H9 (cell line): ENCODE measurements around the gene INTS6. TPM values are rescaled to one million over a fixed set of nuclear protein-coding genes. Genes with fewer than 3 reads are reported as not detected.

Source experiments
- DNase-seq: peaks from one replicate; pipeline ENCODE4 v3.0.0-alpha.2; 2017
- H2AFZ ChIP-seq: one replicate; pipeline ENCODE4 v1.6.1; 2013; ENCODE audit warnings: mild to moderate bottlenecking, low read length, control low read depth, moderate library complexity
- H2AK5ac ChIP-seq: 2 replicates; pipeline ENCODE4 v1.6.1; 2013; ENCODE audit warnings: low read length, control low read depth, mixed read lengths; ENCODE audit not compliant: insufficient read length
- H2BK120ac ChIP-seq: one replicate; pipeline ENCODE4 v1.6.1; 2013; ENCODE audit warnings: low read depth, mild to moderate bottlenecking, low read length, control low read depth, inconsistent platforms; ENCODE audit not compliant: poor library complexity, severe bottlenecking
- H2BK12ac ChIP-seq: 2 replicates; pipeline ENCODE4 v1.6.1; 2013; ENCODE audit warnings: low read length, control low read depth, mixed read lengths, low read depth; ENCODE audit not compliant: insufficient read length
- H2BK15ac ChIP-seq: 2 replicates; pipeline ENCODE4 v1.6.1; 2013; ENCODE audit warnings: low read depth, low read length, control low read depth
- H2BK20ac ChIP-seq: one replicate; pipeline ENCODE4 v1.6.1; 2013; ENCODE audit warnings: low read depth, mild to moderate bottlenecking, low read length, control low read depth, inconsistent platforms; ENCODE audit not compliant: poor library complexity, severe bottlenecking
- H2BK5ac ChIP-seq: 2 replicates; pipeline ENCODE4 v1.6.1; 2013; ENCODE audit warnings: low read length, control low read depth, mixed read lengths; ENCODE audit not compliant: insufficient read length
- H3K14ac ChIP-seq: 2 replicates; pipeline ENCODE4 v1.6.1; 2013; ENCODE audit warnings: low read length, control low read depth; ENCODE audit not compliant: insufficient read depth
- H3K18ac ChIP-seq: 2 replicates; pipeline ENCODE4 v1.6.1; 2013; ENCODE audit warnings: low read depth, mild to moderate bottlenecking, mixed read lengths, low read length, control low read depth; ENCODE audit not compliant: insufficient read length
- H3K23ac ChIP-seq: 2 replicates; pipeline ENCODE4 v1.6.1; 2013; ENCODE audit warnings: low read length, control low read depth, mixed read lengths, low read depth; ENCODE audit not compliant: insufficient read length
- H3K23me2 ChIP-seq: 2 replicates; pipeline ENCODE4 v1.6.1; 2013; ENCODE audit warnings: low read depth, mild to moderate bottlenecking, mixed read lengths, low read length, control low read depth; ENCODE audit not compliant: insufficient read length, poor library complexity, severe bottlenecking
- H3K27ac ChIP-seq: 2 replicates; pipeline ENCODE4 v1.5.1; 2013; ENCODE audit warnings: low read length, control low read depth, mixed read lengths, low read depth; ENCODE audit not compliant: insufficient read length
- H3K27me3 ChIP-seq: 2 replicates; pipeline ENCODE4 v1.6.1; 2013; ENCODE audit warnings: low read length, control low read depth, inconsistent platforms; ENCODE audit not compliant: insufficient read depth
- H3K4ac ChIP-seq: 2 replicates; pipeline ENCODE4 v1.6.1; 2013; ENCODE audit warnings: low read depth, mild to moderate bottlenecking, control low read depth, inconsistent platforms, low read length, moderate library complexity
- H3K4me1 ChIP-seq: 2 replicates; pipeline ENCODE4 v1.6.1; 2013; ENCODE audit warnings: low read length, control low read depth, inconsistent platforms; ENCODE audit not compliant: insufficient read depth
- H3K4me2 ChIP-seq: 2 replicates; pipeline ENCODE4 v1.6.1; 2013; ENCODE audit warnings: low read length, control low read depth, mixed read lengths; ENCODE audit not compliant: insufficient read length, insufficient read depth
- H3K56ac ChIP-seq: 2 replicates; pipeline ENCODE4 v1.6.1; 2013; ENCODE audit warnings: low read depth, mild to moderate bottlenecking, mixed read lengths, low read length, control low read depth; ENCODE audit not compliant: insufficient read length
- H3K79me1 ChIP-seq: 2 replicates; pipeline ENCODE4 v1.6.1; 2013; ENCODE audit warnings: low read depth, mild to moderate bottlenecking, moderate library complexity, low read length, control low read depth, inconsistent platforms; ENCODE audit not compliant: insufficient read depth, poor library complexity, severe bottlenecking
- H3K79me2 ChIP-seq: 2 replicates; pipeline ENCODE4 v1.6.1; 2013; ENCODE audit warnings: low read length, control low read depth, inconsistent platforms; ENCODE audit not compliant: insufficient read depth
- H3K9ac ChIP-seq: 2 replicates; pipeline ENCODE4 v1.6.1; 2013; ENCODE audit warnings: low read length, control low read depth, mixed read lengths; ENCODE audit not compliant: insufficient read length; ENCODE audit errors: extremely low read depth
- H3K9me3 ChIP-seq: one replicate; pipeline ENCODE4 v1.6.1; 2013; ENCODE audit warnings: low read depth, low read length, inconsistent platforms; ENCODE audit not compliant: control insufficient read depth
- H3T11ph ChIP-seq: one replicate; pipeline ENCODE4 v1.6.1; 2013; ENCODE audit warnings: mild to moderate bottlenecking, low read length, control low read depth, inconsistent platforms
- H4K20me1 ChIP-seq: one replicate; pipeline ENCODE4 v1.6.1; 2013; ENCODE audit not compliant: control insufficient read depth, insufficient read length, insufficient read depth
- H4K5ac ChIP-seq: 2 replicates; pipeline ENCODE4 v1.6.1; 2013; ENCODE audit warnings: low read depth, mild to moderate bottlenecking, mixed read lengths, low read length, control low read depth; ENCODE audit not compliant: insufficient read length
- H4K8ac ChIP-seq: replicated peaks from 2 replicates; pipeline ENCODE4 v1.6.1; 2013; ENCODE audit warnings: low read length, control low read depth, mixed read lengths, low read depth; ENCODE audit not compliant: insufficient read length
- H4K91ac ChIP-seq: 2 replicates; pipeline ENCODE4 v1.6.1; 2013; ENCODE audit warnings: low read depth, mild to moderate bottlenecking, moderate library complexity, mixed read lengths, low read length, control low read depth; ENCODE audit not compliant: insufficient read length
- H3K27ac Mint-ChIP-seq, 3 experiments: 2 replicates in 2 of 3; 3 replicates in 1 of 3; pipeline ENCODE4 v1.8.0; 2020 to 2021; ENCODE audit warnings: mixed read lengths in 3 of 3, mild to moderate bottlenecking in 1 of 3, moderate library complexity in 1 of 3
- H3K27me3 Mint-ChIP-seq: 2 replicates; pipeline ENCODE4 v1.8.0; 2021; ENCODE audit warnings: low read depth, mild to moderate bottlenecking, moderate library complexity, mixed read lengths
- H3K36me3 Mint-ChIP-seq, 3 experiments: 2 replicates in 2 of 3; 3 replicates in 1 of 3; pipeline ENCODE4 v1.8.0; 2020 to 2021; ENCODE audit warnings: low read depth in 3 of 3, mixed read lengths in 3 of 3; ENCODE audit not compliant: insufficient read depth in 1 of 3
- H3K4me1 Mint-ChIP-seq, 2 experiments: 2 replicates each; pipeline ENCODE4 v1.8.0; 2020; ENCODE audit warnings: mixed read lengths in 2 of 2
- H3K4me3 Mint-ChIP-seq, 2 experiments: 2 replicates in 1 of 2; 3 replicates in 1 of 2; pipeline ENCODE4 v1.8.0; 2020 to 2021; ENCODE audit warnings: mild to moderate bottlenecking in 2 of 2, mixed read lengths in 2 of 2, moderate library complexity in 1 of 2
- H3K9me3 Mint-ChIP-seq, 2 experiments: 2 replicates in 1 of 2; 3 replicates in 1 of 2; pipeline ENCODE4 v1.8.0; 2020; ENCODE audit warnings: mild to moderate bottlenecking in 2 of 2, mixed read lengths in 2 of 2, moderate library complexity in 1 of 2
- WGBS: extraction: QIAGEN DNeasy Blood & Tissue Kit; methylation state at CpG from one replicate; pipeline ENCODE4 v1.1.7; 2013; ENCODE audit warnings: missing lambda C conversion rate, low lambda C conversion rate, mixed read lengths; ENCODE audit not compliant: insufficient read length; ENCODE audit errors: extremely low coverage; 5-methylcytosine and 5-hydroxymethylcytosine counted together
- total RNA-seq: library from RNA; stranded (reverse); gene quantifications from 2 replicates; pipeline ENCODE4 v1.2.1, GENCODE V29; 2021
- TF ChIP-seq, protein P1 (sequence below): fragments of 200-600 bp; sonication (generic); conservative IDR thresholded peaks from 3 replicates; pipeline ENCODE4 v1.8.0; 2021; ENCODE audit warnings: antibody characterized with exemption, mild to moderate bottlenecking

Gene INTS6
- total RNA-seq, 1 experiment from 2014 or later = 61.2 TPM

DNA sequence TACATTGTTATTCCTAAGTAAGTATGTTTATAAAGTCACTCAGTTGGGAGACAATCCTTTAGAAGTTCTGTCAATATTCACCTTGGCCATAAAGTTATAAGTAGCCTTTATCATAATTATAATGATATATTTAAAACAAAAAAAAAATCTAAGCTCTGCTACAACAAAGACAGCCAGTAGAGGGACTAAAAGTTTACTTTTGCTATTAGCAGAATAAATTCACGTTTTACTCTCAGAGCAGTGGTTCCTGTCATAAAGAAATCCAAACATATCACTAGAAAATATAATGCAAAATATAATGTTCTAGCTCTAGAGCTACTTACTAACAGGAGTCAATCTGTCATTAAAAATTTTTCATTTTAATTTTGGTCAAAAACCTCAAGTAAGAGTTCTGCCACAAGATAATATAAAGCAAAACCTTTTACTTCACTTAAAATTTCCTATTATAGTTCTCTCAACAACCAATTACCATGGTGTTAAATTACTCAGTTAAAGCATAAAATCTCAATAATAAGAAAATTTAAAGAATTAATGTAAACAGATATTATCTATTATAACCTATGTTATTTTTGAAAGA, 17.7 kb downstream of the INTS6 start:
- Histone ChIP-seq H3K4me2 (no peak overlapping the region), H2BK5ac (no peak overlapping the region), H3K4ac (no peak overlapping the region), H3K79me2 (no peaks in the 10 kb centered on the region), H4K91ac (no peak overlapping the region), H4K8ac (no peak overlapping the region), H2BK120ac (no peak overlapping the region), H4K5ac (no peak overlapping the region), H3K9ac (no peak overlapping the region), H2BK20ac (no peak overlapping the region), H4K20me1 (no peaks in the 10 kb centered on the region), H2AFZ (no peak overlapping the region), H2AK5ac (no peak overlapping the region), H3K79me1 (no peaks in the 10 kb centered on the region), H3K27me3 (no peaks in the 10 kb centered on the region), H3T11ph (no peak overlapping the region), H2BK15ac (no peak overlapping the region), H3K14ac (no peak overlapping the region), H3K18ac (no peak overlapping the region), H3K9me3 (no peaks in the 10 kb centered on the region), H2BK12ac (no peak overlapping the region), H3K56ac (no peak overlapping the region), H3K23me2 (no peaks in the 10 kb centered on the region), H3K4me1 (no peaks in the 10 kb centered on the region), H3K27ac (no peak overlapping the region), H3K23ac (no peak overlapping the region)
- no CpG with 5 or more reads among the region's 1 CpG for WGBS
- TF ChIP-seq, protein P1, sequence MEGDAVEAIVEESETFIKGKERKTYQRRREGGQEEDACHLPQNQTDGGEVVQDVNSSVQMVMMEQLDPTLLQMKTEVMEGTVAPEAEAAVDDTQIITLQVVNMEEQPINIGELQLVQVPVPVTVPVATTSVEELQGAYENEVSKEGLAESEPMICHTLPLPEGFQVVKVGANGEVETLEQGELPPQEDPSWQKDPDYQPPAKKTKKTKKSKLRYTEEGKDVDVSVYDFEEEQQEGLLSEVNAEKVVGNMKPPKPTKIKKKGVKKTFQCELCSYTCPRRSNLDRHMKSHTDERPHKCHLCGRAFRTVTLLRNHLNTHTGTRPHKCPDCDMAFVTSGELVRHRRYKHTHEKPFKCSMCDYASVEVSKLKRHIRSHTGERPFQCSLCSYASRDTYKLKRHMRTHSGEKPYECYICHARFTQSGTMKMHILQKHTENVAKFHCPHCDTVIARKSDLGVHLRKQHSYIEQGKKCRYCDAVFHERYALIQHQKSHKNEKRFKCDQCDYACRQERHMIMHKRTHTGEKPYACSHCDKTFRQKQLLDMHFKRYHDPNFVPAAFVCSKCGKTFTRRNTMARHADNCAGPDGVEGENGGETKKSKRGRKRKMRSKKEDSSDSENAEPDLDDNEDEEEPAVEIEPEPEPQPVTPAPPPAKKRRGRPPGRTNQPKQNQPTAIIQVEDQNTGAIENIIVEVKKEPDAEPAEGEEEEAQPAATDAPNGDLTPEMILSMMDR = peak; percentile 69
- Mint-ChIP-seq H3K36me3 (peaks cover 3 to 23% (median 6%) of the 10 kb centered on the region in 3 experiments; a peak in 6 of 7 replicates), H3K4me1 (peaks cover 27 to 42% of the 10 kb centered on the region in 2 experiments), H3K4me3 (no peak overlapping the region), H3K9me3 (no peaks in the 10 kb centered on the region), H3K27ac (no peak overlapping the region), H3K27me3 (no peaks in the 10 kb centered on the region)
- DNase-seq = no peak
